Fibroblast of the aortic adventitia (primary cell): ENCODE data around the gene RPL29. TPM values are rescaled to one million over a fixed set of nuclear protein-coding genes. Genes with fewer than 3 reads are reported as not detected.

Experiments
- DNase-seq: peaks from one replicate; pipeline ENCODE4 v3.0.0-alpha.2; 2010; ENCODE audit warnings: low read depth
- H3K4me3 ChIP-seq: 2 replicates; pipeline ENCODE4 v1.5.1; 2011; ENCODE audit warnings: low read depth, mild to moderate bottlenecking, control low read depth, low read length, moderate library complexity
- CTCF ChIP-seq: IDR thresholded peaks from 2 replicates; pipeline ENCODE4 v1.5.1; 2011; ENCODE audit warnings: mild to moderate bottlenecking, low read length, control low read depth, inconsistent platforms; ENCODE audit not compliant: insufficient read depth
- total RNA-seq: library from RNA; depleted of rRNA; stranded (reverse); fragments of >200 nt; gene quantifications from 2 replicates; pipeline ENCODE4 v1.2.3, GENCODE V29; 2012; ENCODE audit warnings: low replicate concordance

RPL29 gene
- total RNA-seq, 1 donor = 1,532 TPM

GRCh38 chr3:52026041-52026440 lies 30.3 kb upstream of the RPL29 start:
- no peak overlapping the region for H3K4me3 ChIP-seq
- DNase-seq = no peak
- no peak for TF ChIP-seq CTCF

GRCh38 chr3:52025453-52025852 lies 29.8 kb upstream of the RPL29 start:
- no peak overlapping the region for H3K4me3 ChIP-seq
- no peak for DNase-seq
- TF ChIP-seq CTCF = no peak

- TF ChIP-seq CTCF = no peak
Measured at GRCh38 chr3:52024765-52025452, 29.2 kb upstream of the RPL29 start.

GRCh38 chr3:52023860-52024764 lies 28.4 kb upstream of the RPL29 start:
- H3K4me3 ChIP-seq = no peak overlapping the region
- DNase-seq = no peak
- no peak for TF ChIP-seq CTCF

More at GRCh38 chr3:52024765-52025452, 29.2 kb upstream of the RPL29 start:
- DNase-seq = no peak
- no peak overlapping the region for H3K4me3 ChIP-seq

GRCh38 chr3:52023101-52023770 lies 27.5 kb upstream of the RPL29 start:
- TF ChIP-seq CTCF = no peak
- H3K4me3 ChIP-seq = no peak overlapping the region
- DNase-seq = no peak

- TF ChIP-seq CTCF = no peak
- no peak overlapping the region for H3K4me3 ChIP-seq
- DNase-seq = no peak
Measured at GRCh38 chr3:52022323-52023100, 26.8 kb upstream of the RPL29 start.
